Pancreas (tissue), 10 donors: ENCODE data around the gene CD300A. TPM values are rescaled to one million over a fixed set of nuclear protein-coding genes. Genes with fewer than 3 reads are reported as not detected.

Experiments
- ATAC-seq, 4 donors: fragments of 200-7000 bp; cut with Tn5 transposase; one replicate each; pipeline versions ENCODE4 v1.8.0 to v1.9.1; 2020; ENCODE audit warnings: mild to moderate bottlenecking in 4 of 4, moderate library complexity in 4 of 4
- DNase-seq, 6 donors: peaks; one replicate each; pipeline ENCODE4 v3.0.0-alpha.2; 2020
- FAIRE-seq: peaks from 2 replicates; lab custom pipeline; 2012; peaks lifted over from hg19 to GRCh38; lab: Jason Lieb, UNC
- H3K27ac ChIP-seq, 4 donors: fragments of 200-600 bp; sonication (generic); 1 replicate in 3 of 4; 2 replicates in 1 of 4; pipeline versions ENCODE4 v1.5.0 to v1.8.0; 2020
- H3K27me3 ChIP-seq, 4 donors: fragments of 200-600 bp; one replicate each; pipeline ENCODE4 v1.8.0; 2021
- H3K36me3 ChIP-seq, 3 donors: fragments of 200-600 bp; sonication (generic) in 1 of 3; one replicate each; pipeline versions ENCODE4 v1.5.0 to v1.8.0; 2020 to 2021
- H3K4me1 ChIP-seq, 3 donors: fragments of 200-600 bp; one replicate each; pipeline ENCODE4 v1.8.0; 2021
- H3K4me3 ChIP-seq, 4 donors: fragments of 200-600 bp; sonication (generic) in 2 of 4; one replicate each; pipeline versions ENCODE4 v1.5.0 to v1.8.0; 2020 to 2021
- H3K9me3 ChIP-seq, 4 donors: fragments of 200-600 bp; one replicate each; pipeline ENCODE4 v1.8.0; 2021
- WGBS, 2 donors: extraction: QIAGEN DNeasy Blood & Tissue Kit; methylation state at CpG; one replicate each; pipeline ENCODE4 v1.1.7; 2013; 5-methylcytosine and 5-hydroxymethylcytosine counted together
- intact Hi-C, 3 donors: fragments of 100-400 bp; cut with DNase I; formaldehyde crosslinking; loops; one replicate each; pipeline versions ENCODE4 v1.11.1 to v1.14.2; 2022
- polyA plus RNA-seq, 2 donors: library from polyadenylated mRNA; stranded (reverse); fragments of 200-250 nt; gene quantifications; one replicate each; pipeline ENCODE4 v1.2.3, GENCODE V29; 2013
- total RNA-seq, 6 donors: library from RNA; stranded (reverse); fragmentation: NEBNext Ultra II Directional in 4 of 6; extraction: Animal tissue kit (Norgen Biotek cat#: 25700) in 4 of 6; gene quantifications; one replicate each; pipeline versions ENCODE4 v1.2.1 to v1.2.4, GENCODE V29; 2021 to 2023
- TF ChIP-seq, protein P1 (sequence below), 4 donors: fragments of 200-600 bp; sonication (generic) in 3 of 4; IDR thresholded peaks; one replicate each; pipeline versions ENCODE4 v1.5.0 to v1.8.0; 2021; ENCODE audit warnings: antibody characterized with exemption in 4 of 4
- donor health status: healthy with polysubstance abuse.
- donor health status: DM: no; HTN: no; CAD: no; lungs with moderate emphysema.
- donor health status: DM: no; HTN: no; CAD: no.
- donor health status: control.
- donor health status: control.
- donor health status: Bipolar disorder and iron deficiency.
- donor health status: DM: yes; HTN: yes; CAD: no.
- donor health status: DM: no; HTN: no; CAD: no.
- donor health status: DM: no; HTN: no; CAD: no.
- donor health status: DM: yes; HTN: yes; CAD: no.

Gene CD300A
- total and polyA plus RNA-seq, 8 donors, result 0.37 to 5.1 (median 1.2) TPM

DNA sequence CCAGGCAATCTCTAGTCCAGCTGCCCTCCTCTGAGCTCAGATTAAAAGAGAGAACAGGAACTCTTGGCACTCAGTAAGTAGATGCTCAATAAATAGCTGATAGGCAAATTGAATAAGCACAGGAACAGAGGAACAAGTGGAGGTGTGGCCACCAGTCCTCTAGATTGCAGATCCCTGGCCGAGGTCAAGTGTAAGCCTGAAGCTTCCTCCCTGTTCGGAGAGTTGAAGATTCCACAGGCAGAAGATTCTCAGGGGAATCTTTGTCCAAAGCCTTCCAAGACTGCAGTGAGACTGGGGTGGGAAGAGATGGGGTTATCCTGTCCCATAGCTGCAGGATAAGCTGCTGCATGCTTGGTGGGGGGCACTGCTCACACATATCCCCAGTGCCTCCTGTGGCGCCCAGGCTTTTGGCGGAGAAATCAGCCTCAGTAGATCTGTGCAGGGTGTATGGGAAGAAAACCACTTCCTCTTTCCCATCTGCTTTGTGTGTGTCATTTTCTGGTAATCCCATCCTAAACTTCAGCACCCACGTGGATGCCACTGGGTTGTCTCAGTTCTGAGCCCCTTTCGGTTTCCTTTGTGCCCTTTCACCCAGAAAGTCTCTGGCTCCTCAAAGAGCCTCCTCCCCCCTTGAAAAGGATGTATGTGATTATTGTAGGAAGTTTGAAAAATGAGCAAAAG, 12.1 kb downstream of the CD300A start:
- Histone ChIP-seq H3K27me3 (no peaks in the 10 kb centered on the region), H3K27ac (no peak overlapping the region), H3K4me3 (no peak overlapping the region), H3K4me1 (no peaks in the 10 kb centered on the region), H3K9me3 (no peaks in the 10 kb centered on the region), H3K36me3 (no peaks in the 10 kb centered on the region)
- DNase-seq, result peak in 1 of 6 donors; percentile 47
- no peak for FAIRE-seq
- intact Hi-C loops, result no loop called here
- 49 to 60% methylated on average over 6 of the region's 6 CpGs for WGBS, 2 donors
- ATAC-seq, result peak in 2 of 4 donors; percentile 58 to 82
- TF ChIP-seq, protein P1, sequence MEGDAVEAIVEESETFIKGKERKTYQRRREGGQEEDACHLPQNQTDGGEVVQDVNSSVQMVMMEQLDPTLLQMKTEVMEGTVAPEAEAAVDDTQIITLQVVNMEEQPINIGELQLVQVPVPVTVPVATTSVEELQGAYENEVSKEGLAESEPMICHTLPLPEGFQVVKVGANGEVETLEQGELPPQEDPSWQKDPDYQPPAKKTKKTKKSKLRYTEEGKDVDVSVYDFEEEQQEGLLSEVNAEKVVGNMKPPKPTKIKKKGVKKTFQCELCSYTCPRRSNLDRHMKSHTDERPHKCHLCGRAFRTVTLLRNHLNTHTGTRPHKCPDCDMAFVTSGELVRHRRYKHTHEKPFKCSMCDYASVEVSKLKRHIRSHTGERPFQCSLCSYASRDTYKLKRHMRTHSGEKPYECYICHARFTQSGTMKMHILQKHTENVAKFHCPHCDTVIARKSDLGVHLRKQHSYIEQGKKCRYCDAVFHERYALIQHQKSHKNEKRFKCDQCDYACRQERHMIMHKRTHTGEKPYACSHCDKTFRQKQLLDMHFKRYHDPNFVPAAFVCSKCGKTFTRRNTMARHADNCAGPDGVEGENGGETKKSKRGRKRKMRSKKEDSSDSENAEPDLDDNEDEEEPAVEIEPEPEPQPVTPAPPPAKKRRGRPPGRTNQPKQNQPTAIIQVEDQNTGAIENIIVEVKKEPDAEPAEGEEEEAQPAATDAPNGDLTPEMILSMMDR (IDR thresholded peaks at IDR 0.05), result no peak

DNA sequence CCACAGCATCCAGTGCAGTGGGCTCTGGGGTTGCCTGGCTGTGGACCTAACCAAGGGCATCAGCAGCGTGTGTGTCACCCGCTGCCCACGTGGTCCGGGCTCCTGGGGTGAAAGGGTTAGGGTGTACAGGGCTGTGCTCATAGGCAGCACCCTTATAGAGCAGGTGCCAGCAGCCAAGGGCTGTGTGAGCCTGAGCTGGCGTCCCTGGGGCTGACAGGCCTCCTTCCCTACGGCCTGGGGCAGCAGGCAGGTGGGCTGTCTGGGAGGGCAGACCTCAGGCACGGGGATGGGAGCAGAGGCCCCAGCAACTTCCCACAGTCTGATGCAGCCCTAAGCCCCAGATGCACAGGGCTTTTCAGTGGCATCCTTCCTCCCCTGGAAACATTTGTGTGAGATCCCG, 13.9 kb downstream of the CD300A start:
- Histone ChIP-seq H3K27ac (no peak overlapping the region), H3K4me3 (no peak overlapping the region), H3K9me3 (no peaks in the 10 kb centered on the region), H3K4me1 (no peaks in the 10 kb centered on the region), H3K36me3 (no peaks in the 10 kb centered on the region), H3K27me3 (no peaks in the 10 kb centered on the region)
- WGBS, 2 donors, result 61 to 68% methylated on average over 8 of the region's 8 CpGs
- no peak for ATAC-seq
- intact Hi-C loops, result no loop called here
- TF ChIP-seq, protein P1 (IDR thresholded peaks at IDR 0.05), result no peak
- FAIRE-seq, result no peak
- DNase-seq, result no peak

DNA sequence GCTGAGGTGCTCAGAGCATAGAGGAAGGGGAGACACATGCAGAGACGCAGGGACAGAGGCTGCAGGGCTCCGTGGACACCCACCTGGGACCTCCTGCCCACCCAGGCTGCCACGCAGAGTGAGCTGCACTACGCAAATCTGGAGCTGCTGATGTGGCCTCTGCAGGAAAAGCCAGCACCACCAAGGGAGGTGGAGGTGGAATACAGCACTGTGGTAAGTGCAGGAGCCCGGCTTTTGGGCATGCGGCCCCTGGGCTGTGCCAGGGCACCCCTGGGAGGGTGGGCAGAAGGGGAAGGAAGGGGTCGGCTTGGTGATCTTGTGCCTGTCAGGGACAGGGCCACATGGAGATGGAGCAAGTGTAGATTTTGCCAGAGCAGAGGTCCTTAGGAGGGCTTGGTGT, 15.2 kb downstream of the CD300A start:
- intact Hi-C loops, result no loop called here
- Histone ChIP-seq H3K9me3 (no peaks in the 10 kb centered on the region), H3K4me1 (no peaks in the 10 kb centered on the region), H3K27ac (no peak overlapping the region), H3K4me3 (no peak overlapping the region), H3K27me3 (no peaks in the 10 kb centered on the region), H3K36me3 (no peaks in the 10 kb centered on the region)
- ATAC-seq, result no peak
- TF ChIP-seq, protein P1 (IDR thresholded peaks at IDR 0.05), result no peak
- FAIRE-seq, result no peak
- DNase-seq, result no peak
- WGBS, 2 donors, result 55 to 63% methylated on average over 7 of the region's 7 CpGs

DNA sequence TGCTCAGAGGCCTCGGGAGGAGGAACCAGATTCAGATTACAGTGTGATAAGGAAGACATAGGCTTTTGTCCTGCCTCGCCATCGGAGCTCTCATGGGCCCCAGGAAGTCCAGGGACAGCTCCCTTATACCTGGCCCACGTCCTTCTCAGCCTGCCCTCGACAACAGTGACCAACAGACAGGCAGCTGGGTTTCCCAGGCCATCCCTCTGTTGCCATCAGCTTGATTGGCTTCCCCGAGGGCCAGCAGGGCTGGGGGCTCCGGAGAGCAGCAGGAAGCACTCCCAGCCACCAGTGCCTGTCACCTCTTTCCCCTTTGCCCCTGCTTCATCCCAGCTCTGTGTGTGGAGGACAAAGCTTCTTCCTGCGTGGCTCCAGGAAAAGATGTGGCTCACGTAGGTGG, 17.6 kb downstream of the CD300A start:
- H3K9me3 ChIP-seq, result no peaks in the 10 kb centered on the region
- no peak overlapping the region for H3K4me3 ChIP-seq
- H3K36me3 ChIP-seq, result no peaks in the 10 kb centered on the region
- no peak overlapping the region for H3K27ac ChIP-seq
- no peaks in the 10 kb centered on the region for H3K27me3 ChIP-seq
- intact Hi-C loops, result no loop called here
- H3K4me1 ChIP-seq, result no peaks in the 10 kb centered on the region
- TF ChIP-seq, protein P1 (IDR thresholded peaks at IDR 0.05), result no peak
- no peak for ATAC-seq
- 58 to 66% methylated on average over 9 of the region's 9 CpGs for WGBS, 2 donors
- DNase-seq, result no peak
- no peak for FAIRE-seq

DNA sequence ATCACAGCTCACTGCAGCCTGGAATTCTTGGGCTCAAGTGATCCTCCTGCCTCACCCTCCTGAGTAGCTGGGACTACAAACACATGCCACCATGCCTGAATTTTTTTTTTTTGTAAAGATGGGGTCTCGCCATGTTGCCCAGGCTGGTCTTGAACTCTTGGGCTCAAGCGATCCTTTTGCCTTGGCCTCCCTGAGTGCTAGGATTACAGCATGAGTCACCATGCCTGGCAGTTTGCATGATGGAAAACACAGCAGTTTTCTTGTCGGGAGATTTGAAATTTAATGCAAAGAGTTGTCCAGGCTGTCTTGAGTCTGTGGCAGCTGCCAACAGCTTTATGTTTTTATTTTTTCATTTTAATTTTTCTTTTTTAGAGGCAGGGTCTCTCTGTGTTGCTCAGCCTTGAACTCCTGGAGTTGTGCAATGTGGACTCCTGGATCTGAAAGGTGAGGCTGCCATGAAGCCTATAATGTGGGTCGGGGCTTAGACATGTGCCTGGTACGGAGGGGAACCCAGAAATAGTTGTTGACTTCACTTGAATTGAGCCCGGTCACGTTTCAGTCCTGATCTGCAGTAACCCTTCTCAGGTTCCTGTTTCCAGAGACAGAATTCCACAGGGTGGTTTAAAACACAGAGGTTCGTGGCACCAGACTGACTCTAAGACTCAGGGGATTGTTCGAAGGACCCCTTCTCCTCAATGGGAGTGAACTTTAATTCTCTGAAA, 18.7 kb downstream of the CD300A start:
- Histone ChIP-seq H3K4me3 (no peak overlapping the region), H3K9me3 (no peaks in the 10 kb centered on the region), H3K4me1 (no peaks in the 10 kb centered on the region), H3K27ac (no peak overlapping the region), H3K36me3 (no peaks in the 10 kb centered on the region), H3K27me3 (no peaks in the 10 kb centered on the region)
- ATAC-seq, result no peak
- 52 to 60% methylated on average over 9 of the region's 9 CpGs for WGBS, 2 donors
- TF ChIP-seq, protein P1 (IDR thresholded peaks at IDR 0.05), result no peak
- intact Hi-C loops, result no loop called here
- no peak for DNase-seq
- FAIRE-seq, result no peak
